HEK293 (cell line): ENCODE measurements around the gene RAB42.

Experiments
- CTCF ChIP-seq: fragments of 450-650 bp; formaldehyde crosslinking; IDR thresholded peaks from 2 replicates; pipeline ENCODE4 v1.5.1; 2016; ENCODE audit warnings: missing biosample characterization, missing genetic modification characterization
- EGR2 ChIP-seq: fragments of 450-650 bp; formaldehyde crosslinking; IDR thresholded peaks from 2 replicates; pipeline ENCODE4 v1.5.1; 2016; ENCODE audit warnings: low read depth, missing biosample characterization, missing genetic modification characterization
- GLIS1 ChIP-seq: fragments of 450-650 bp; formaldehyde crosslinking; IDR thresholded peaks from 2 replicates; pipeline ENCODE4 v1.5.1; 2016; ENCODE audit warnings: missing biosample characterization, missing genetic modification characterization
- PBX3 ChIP-seq: sonication (generic); formaldehyde crosslinking; IDR thresholded peaks from 2 replicates; pipeline ENCODE4 v1.8.1; 2022; ENCODE audit warnings: mild to moderate bottlenecking, moderate library complexity, missing genetic modification reagents
- PRDM6 ChIP-seq: fragments of 450-650 bp; formaldehyde crosslinking; IDR thresholded peaks from 2 replicates; pipeline ENCODE4 v1.5.1; 2017; ENCODE audit warnings: missing biosample characterization, missing genetic modification characterization
- TCF7L2 ChIP-seq: IDR thresholded peaks from 2 replicates; pipeline ENCODE4 v1.6.1; 2011; ENCODE audit warnings: low read depth, mild to moderate bottlenecking, inconsistent platforms, low read length, moderate library complexity, borderline replicate concordance
- YY1 ChIP-seq: fragments of 450-650 bp; formaldehyde crosslinking; IDR thresholded peaks from 2 replicates; pipeline ENCODE4 v1.5.1; 2018; ENCODE audit warnings: missing biosample characterization, missing genetic modification characterization
- ZNF146 ChIP-seq: fragments of 450-650 bp; formaldehyde crosslinking; IDR thresholded peaks from 2 replicates; pipeline ENCODE4 v1.5.1; 2016; ENCODE audit warnings: missing biosample characterization, missing genetic modification characterization
- ZNF184 ChIP-seq: fragments of 450-650 bp; IDR thresholded peaks from 2 replicates; pipeline ENCODE4 v1.5.1; 2018; ENCODE audit warnings: missing biosample characterization, mild to moderate bottlenecking, missing genetic modification characterization
- ZNF274 ChIP-seq, 2 experiments: fragments of 200-500 bp in 1 of 2; fragments of 450-650 bp in 1 of 2; sonication (Bioruptor generic) in 1 of 2; formaldehyde crosslinking in 1 of 2; IDR thresholded peaks; 2 replicates each; pipeline versions ENCODE4 v1.5.1 to v1.6.1; 2014 to 2016; ENCODE audit warnings: borderline replicate concordance in 1 of 2, inconsistent platforms in 1 of 2, low read length in 1 of 2, missing biosample characterization in 1 of 2, missing genetic modification characterization in 1 of 2
- ZNF280C ChIP-seq: fragments of 450-650 bp; formaldehyde crosslinking; IDR thresholded peaks from 2 replicates; pipeline ENCODE4 v1.5.1; 2016; ENCODE audit warnings: missing biosample characterization, missing genetic modification characterization
- ZNF292 ChIP-seq: fragments of 450-650 bp; formaldehyde crosslinking; IDR thresholded peaks from 2 replicates; pipeline ENCODE4 v1.5.1; 2016; ENCODE audit warnings: low read depth, missing biosample characterization, missing genetic modification characterization, borderline replicate concordance
- ZNF335 ChIP-seq: fragments of 450-650 bp; formaldehyde crosslinking; conservative IDR thresholded peaks from 2 replicates; pipeline ENCODE4 v1.5.1; 2016; ENCODE audit warnings: missing biosample characterization, missing genetic modification characterization

- TF ChIP-seq ZNF184 (tag by site-specific recombination): no peak
- no peak for TF ChIP-seq CTCF (tag by site-specific recombination)
- TF ChIP-seq ZNF274 (IDR thresholded peaks at IDR 0.05; ENCODE audit: low read length): no peak
- no peak for TF ChIP-seq ZNF274 (tag by site-specific recombination; IDR thresholded peaks at IDR 0.05; ENCODE audit: borderline replicate concordance)
- no peak for TF ChIP-seq PBX3 (CRISPR knock-in tag)
- no peak for TF ChIP-seq TCF7L2
- TF ChIP-seq ZNF146 (tag by site-specific recombination): no peak
- TF ChIP-seq PRDM6 (tag by site-specific recombination): no peak
- no peak for TF ChIP-seq ZNF280C
- TF ChIP-seq ZNF335 (tag by site-specific recombination): no peak
- no peak for TF ChIP-seq ZNF292 (tag by site-specific recombination)
- no peak for TF ChIP-seq YY1 (tag by site-specific recombination)
- TF ChIP-seq GLIS1 (tag by site-specific recombination): peak; percentile 67
- no peak for TF ChIP-seq EGR2 (tag by site-specific recombination)
These were observed 9.6 kb downstream of the RAB42 start for GRCh38 chr1:28601696-28602095.
